ENCODE results near the gene MRGPRF.

The MRGPRF gene

DNA sequence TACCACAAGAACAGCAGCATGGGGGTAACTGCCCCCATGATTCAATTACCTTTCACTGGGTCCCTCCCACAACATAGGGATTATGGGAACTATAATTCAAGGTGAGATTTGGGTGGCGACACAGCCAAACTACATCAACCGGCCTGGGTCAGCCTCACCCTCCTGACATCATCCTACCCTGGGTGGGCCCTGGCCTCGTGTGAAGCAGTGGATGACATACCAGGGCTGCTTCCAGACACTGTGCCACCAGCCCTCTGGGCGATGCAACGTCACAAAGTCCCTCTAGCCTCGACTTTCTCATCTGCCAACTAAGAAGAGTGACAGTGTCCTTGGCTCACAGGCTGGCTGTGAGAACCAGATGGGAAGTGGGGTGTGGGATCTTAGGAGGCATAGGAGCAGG lies 27.0 kb upstream of the MRGPRF start:
- H3K4me3 Mint-ChIP-seq, result no peak overlapping the region
- H3K36me3 Mint-ChIP-seq, result no peaks in the 10 kb centered on the region
- peaks cover 16 to 17% of the 10 kb centered on the region in 2 donors for H3K4me1 Mint-ChIP-seq
- no peaks in the 10 kb centered on the region for H3K9me3 Mint-ChIP-seq
- DNase-seq (no peak), ATAC-seq (replicated peaks) (no peak)
- H3K27me3 Mint-ChIP-seq, result peaks cover 19 to 30% of the 10 kb centered on the region in 2 donors
- no peak overlapping the region for H3K27ac Mint-ChIP-seq

DNA sequence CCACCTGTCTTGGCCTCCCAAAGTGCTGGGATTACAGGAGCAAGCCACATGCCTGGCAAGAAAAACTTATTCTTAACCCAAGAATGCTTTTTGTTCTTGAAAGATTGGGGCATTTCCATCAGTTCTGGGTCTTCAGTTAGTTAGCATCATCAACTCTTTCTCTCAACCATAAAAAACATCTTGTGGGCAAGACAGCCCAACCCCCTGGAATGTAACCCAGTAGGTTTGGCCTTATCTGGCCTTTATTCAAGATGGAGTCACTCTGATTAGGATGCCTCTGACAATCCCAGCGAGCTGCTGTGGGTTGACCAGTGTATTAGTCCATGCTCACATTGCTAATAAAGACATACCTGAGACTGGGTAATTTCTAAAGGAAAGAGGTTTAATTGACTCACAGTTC lies 26.5 kb upstream of the MRGPRF start:
- Mint-ChIP-seq H3K36me3 (no peaks in the 10 kb centered on the region), H3K9me3 (no peaks in the 10 kb centered on the region), H3K4me3 (no peak overlapping the region), H3K27me3 (peaks cover 20 to 30% of the 10 kb centered on the region in 2 donors), H3K4me1 (peaks cover 16 to 17% of the 10 kb centered on the region in 2 donors), H3K27ac (peak overlapping the region; percentile 2)
- DNase-seq (no peak), ATAC-seq (replicated peaks) (no peak)

DNA sequence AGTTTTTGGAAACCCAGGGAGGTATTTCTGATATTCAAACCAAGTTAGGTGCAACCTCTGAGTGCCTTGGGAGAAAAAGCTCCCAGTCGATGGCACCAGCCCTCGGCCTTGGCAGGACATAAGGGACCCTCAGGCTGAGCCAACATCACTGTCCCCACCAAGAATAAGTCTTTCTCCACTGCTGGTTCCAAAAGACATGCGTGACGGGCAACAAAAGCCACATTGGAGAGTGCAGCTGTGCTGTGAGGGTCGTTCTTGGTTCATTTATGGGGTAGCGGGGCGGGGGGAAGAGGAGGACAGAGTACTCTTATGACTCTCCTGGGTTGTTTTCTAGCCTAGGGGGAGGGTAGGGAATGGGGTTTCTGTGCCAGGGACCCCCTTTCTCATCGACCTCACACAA lies 24.5 kb upstream of the MRGPRF start:
- H3K4me1 Mint-ChIP-seq, result peaks cover 13 to 16% of the 10 kb centered on the region in 2 donors
- DNase-seq (no peak), ATAC-seq (replicated peaks) (no peak)
- H3K27me3 Mint-ChIP-seq, result peaks cover 23 to 24% of the 10 kb centered on the region in 2 donors
- no peak overlapping the region for H3K4me3 Mint-ChIP-seq
- no peaks in the 10 kb centered on the region for H3K36me3 Mint-ChIP-seq
- H3K9me3 Mint-ChIP-seq, result no peaks in the 10 kb centered on the region
- no peak overlapping the region for H3K27ac Mint-ChIP-seq

DNA sequence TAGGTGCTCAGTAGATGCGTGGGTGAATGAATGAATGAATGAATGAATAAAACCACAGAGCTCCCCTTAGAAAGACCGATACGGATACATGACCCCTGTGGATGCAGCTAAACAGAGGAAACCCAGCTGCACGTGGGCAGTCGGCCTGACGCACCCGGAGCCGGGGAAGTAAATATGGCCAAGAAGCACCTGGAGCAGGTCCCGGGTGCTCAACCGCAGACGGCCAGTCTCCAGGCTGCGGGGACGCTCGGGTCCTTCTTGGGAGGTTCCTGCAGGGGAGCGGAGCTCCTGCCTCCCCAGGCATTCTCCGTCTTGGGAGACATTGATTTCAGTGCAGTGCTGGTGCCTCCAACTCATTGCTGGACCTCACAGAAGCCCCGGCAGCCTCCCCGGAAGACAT lies 24.0 kb upstream of the MRGPRF start:
- H3K4me3 Mint-ChIP-seq, result no peak overlapping the region
- no peak for DNase-seq
- no peaks in the 10 kb centered on the region for H3K36me3 Mint-ChIP-seq
- H3K27ac Mint-ChIP-seq, result no peak overlapping the region
- no peaks in the 10 kb centered on the region for H3K9me3 Mint-ChIP-seq
- H3K4me1 Mint-ChIP-seq, result peaks cover 13 to 16% of the 10 kb centered on the region in 2 donors
- ATAC-seq (replicated peaks), result no peak
- peaks cover 20 to 23% of the 10 kb centered on the region in 2 donors for H3K27me3 Mint-ChIP-seq

DNA sequence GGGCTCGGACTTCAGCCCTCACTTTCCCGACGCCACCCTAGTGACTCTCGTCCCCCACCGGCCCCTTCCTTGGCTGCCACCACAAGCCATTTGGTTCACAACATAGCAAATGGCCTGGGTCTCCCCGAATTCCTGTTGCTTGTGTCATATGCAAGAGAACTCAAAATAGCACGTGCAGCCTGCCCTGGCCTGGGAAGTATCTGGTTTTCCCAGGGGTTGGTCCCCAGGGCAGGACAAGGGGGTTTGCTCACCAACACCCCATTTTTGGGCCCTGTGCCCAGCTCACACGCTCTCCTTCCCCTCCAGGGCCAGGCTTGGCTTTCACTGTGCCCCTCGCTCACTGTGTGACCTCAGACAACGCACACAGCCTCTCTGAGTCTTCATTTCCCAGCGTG lies 22.9 kb upstream of the MRGPRF start:
- H3K9me3 Mint-ChIP-seq, result no peaks in the 10 kb centered on the region
- DNase-seq (no peak), ATAC-seq (replicated peaks) (no peak)
- no peak overlapping the region for H3K27ac Mint-ChIP-seq
- H3K36me3 Mint-ChIP-seq, result no peaks in the 10 kb centered on the region
- H3K4me3 Mint-ChIP-seq, result no peak overlapping the region
- H3K27me3 Mint-ChIP-seq, result peaks cover 26 to 27% of the 10 kb centered on the region in 2 donors
- H3K4me1 Mint-ChIP-seq, result peaks cover 10 to 12% of the 10 kb centered on the region in 2 donors

DNA sequence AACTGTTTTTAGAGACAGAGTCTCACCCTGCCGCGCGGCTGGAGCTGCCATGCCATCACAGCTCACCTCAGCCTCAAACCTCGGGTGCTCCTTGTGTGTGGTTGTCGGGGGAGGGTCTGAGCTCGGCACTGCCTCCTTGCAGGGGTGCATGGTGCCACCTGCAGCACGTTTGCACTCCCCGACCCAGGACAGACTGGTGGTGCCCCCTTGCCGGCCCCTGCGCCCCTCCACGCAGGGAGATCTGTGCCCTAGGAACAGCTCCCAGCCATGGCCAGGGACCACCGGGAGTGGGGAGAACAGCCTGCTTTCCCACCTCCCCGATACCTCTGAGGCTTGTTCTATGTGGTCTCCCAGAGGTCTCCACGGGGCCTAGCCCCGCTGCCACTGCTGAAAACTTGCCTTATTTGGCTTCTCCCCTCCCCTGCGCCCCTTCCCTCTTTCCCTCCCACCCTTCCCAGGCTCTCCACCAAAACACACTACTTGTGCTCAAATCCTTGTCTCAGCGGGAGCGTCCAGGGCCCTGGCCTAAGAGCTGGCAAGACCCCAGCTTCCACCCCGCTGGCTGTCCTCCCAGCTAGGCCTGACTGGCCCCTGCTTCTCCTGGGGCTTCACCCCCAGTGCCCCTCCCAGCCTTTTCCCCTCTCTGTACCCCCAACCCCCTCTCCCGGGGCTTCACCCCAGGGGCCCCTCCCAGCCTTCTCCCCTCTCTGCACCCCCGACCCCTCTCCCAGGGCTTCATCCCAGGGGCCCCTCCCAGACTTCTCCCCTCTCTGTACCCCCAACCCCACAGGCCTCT lies 22.3 kb upstream of the MRGPRF start:
- H3K27ac Mint-ChIP-seq, result no peak overlapping the region
- H3K27me3 Mint-ChIP-seq, result peaks cover 27% of the 10 kb centered on the region in 2 donors
- no peak for ATAC-seq (replicated peaks)
- peaks cover 4 to 6% of the 10 kb centered on the region in 2 donors for H3K4me1 Mint-ChIP-seq
- no peaks in the 10 kb centered on the region for H3K36me3 Mint-ChIP-seq
- DNase-seq, result no peak
- no peak overlapping the region for H3K4me3 Mint-ChIP-seq
- H3K9me3 Mint-ChIP-seq, result no peaks in the 10 kb centered on the region

DNA sequence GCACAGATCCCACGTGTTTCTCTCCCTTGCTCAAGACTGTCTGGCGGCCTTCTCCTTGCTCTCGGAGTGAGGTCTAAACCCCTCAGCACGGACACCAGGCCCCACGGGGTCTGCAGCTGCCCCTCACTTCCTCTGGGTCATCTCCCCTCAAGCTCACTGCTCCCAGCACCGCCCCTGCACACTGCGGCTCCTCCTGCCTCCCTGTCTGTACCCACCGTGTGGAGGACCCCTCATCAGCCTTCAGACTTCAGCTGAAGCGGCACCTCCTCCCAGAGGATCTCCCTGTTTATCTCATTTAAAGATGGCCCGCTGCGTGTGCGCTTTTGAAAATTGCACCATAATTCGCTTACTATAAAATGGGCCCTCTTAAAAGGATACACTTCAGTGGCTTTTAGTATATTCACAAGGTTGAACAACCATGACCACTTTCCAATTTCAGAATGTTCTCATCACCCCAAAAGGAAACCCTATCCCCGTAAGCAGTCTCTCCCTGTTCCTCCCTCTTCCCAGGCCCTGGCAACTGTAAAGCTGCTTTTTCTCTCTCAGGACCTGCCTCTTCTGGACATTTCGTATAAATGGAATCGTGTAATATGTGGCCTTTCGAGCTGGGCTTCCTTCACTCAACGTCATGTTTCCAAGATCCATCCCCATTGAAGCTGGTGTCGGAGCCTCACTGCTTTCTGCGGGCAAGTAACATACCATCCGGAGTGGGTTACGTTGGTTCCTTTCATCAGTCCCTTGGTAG lies 21.2 kb upstream of the MRGPRF start:
- H3K27ac Mint-ChIP-seq, result no peak overlapping the region
- no peak overlapping the region for H3K4me3 Mint-ChIP-seq
- H3K36me3 Mint-ChIP-seq, result no peaks in the 10 kb centered on the region
- DNase-seq, result no peak
- H3K4me1 Mint-ChIP-seq, result no peaks in the 10 kb centered on the region
- no peaks in the 10 kb centered on the region for H3K9me3 Mint-ChIP-seq
- no peak for ATAC-seq (replicated peaks)
- H3K27me3 Mint-ChIP-seq, result peaks cover 27 to 31% of the 10 kb centered on the region in 2 donors

DNA sequence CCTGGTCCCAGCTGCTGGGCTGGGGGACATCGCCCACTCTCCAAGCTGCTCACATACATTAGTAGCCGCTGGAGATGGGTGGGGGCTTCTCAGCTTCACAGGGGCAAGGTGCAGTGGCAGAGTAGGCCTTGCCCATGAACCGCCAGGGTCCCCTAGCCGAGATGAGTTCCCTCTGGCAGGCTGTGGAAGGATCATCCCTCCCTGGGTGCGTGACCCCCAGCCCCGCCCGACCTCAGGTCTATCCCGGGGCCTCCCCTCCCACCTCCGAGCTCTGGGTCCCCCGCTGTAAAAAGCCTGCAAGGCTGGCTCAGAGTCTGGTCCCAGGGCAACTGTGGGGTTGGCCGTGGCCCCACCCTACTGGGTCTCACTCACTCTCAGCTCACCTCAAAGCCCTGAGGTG lies 20.4 kb upstream of the MRGPRF start:
- Mint-ChIP-seq H3K27me3 (peaks cover 27 to 31% of the 10 kb centered on the region in 2 donors), H3K27ac (no peak overlapping the region), H3K36me3 (no peaks in the 10 kb centered on the region), H3K4me3 (no peak overlapping the region), H3K9me3 (no peaks in the 10 kb centered on the region), H3K4me1 (no peaks in the 10 kb centered on the region)
- ATAC-seq (replicated peaks), result no peak
- no peak for DNase-seq

DNA sequence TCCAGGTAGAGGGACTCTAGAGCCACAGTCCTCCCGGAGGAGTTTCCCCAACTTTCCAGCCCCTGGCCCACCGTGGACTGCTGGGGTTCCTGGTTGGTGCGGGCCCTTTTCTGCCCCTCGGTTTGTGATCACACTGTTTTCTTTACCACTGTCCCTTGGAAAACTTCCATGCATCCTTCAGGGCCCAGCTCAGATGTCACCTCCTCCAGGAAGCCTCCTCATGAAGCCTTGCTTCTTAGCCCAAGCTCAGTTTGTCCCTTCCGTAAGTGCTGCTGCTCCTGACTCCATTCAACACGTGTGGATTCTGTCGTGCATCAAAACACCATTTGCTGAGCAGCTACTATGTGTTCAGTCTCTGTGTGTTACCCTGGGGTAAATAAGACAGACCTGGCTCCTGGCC lies 19.8 kb upstream of the MRGPRF start:
- no peaks in the 10 kb centered on the region for H3K36me3 Mint-ChIP-seq
- no peak overlapping the region for H3K27ac Mint-ChIP-seq
- peaks cover 27 to 31% of the 10 kb centered on the region in 2 donors for H3K27me3 Mint-ChIP-seq
- ATAC-seq (replicated peaks) (no peak), DNase-seq (no peak)
- no peaks in the 10 kb centered on the region for H3K4me1 Mint-ChIP-seq
- H3K4me3 Mint-ChIP-seq, result no peak overlapping the region
- H3K9me3 Mint-ChIP-seq, result no peaks in the 10 kb centered on the region

DNA sequence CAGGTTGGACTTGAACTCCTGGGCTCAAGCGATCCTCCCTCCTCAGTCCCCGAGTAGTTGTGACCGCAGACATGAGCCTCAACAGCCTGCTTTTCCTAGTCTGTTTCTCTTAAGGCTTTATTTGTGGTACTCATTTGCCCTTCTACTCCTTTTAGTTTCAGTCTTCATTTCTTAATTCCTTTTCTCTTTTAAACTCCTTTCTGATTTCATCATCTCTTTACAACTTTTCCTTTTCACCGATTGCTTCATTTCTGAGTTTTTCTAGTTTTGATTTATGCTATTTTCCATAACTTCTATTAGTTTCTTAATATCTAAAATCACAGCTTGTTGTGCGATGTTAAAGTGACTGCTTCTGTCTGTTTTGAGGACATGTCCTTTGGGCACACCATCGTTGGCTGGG lies 17.3 kb upstream of the MRGPRF start:
- H3K9me3 Mint-ChIP-seq, result no peaks in the 10 kb centered on the region
- H3K36me3 Mint-ChIP-seq, result no peaks in the 10 kb centered on the region
- ATAC-seq (replicated peaks) (no peak), DNase-seq (no peak)
- H3K27ac Mint-ChIP-seq, result no peak overlapping the region
- no peak overlapping the region for H3K4me3 Mint-ChIP-seq
- no peaks in the 10 kb centered on the region for H3K4me1 Mint-ChIP-seq
- peaks cover 21% of the 10 kb centered on the region in 2 donors for H3K27me3 Mint-ChIP-seq

DNA sequence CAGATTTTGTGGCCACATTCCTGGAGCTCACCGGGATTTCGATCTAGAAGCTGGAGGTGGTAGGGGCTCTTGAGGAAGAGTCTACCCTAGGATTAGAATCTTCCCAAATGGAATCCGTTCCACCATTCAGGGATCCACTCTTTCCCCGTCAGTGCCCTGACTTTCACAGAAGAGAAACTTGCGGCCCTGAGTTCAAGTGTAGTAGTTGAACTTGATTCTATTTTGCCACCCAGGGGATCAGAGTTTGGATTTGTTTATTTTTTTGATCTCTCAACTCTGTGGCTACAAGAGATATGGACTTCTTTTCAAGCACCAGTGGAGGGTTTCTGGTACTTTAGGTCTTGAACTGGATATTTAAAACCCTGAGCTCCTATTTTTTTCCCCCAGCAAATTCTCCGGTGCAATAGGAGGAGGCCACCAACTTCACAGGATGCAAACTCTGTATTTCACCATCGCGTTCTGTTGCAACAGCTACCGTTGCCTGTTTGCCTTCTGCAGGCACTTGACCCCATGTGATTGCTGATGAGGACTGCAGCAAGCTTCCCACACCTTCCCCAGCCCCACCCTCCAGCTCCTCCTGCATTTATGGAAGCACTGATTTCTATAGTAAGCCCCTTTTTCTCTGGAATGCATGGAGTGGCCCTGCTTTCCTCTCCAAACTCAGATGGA lies 14.8 kb upstream of the MRGPRF start:
- Mint-ChIP-seq H3K27me3 (peaks cover 5 to 22% of the 10 kb centered on the region in 2 donors), H3K36me3 (no peaks in the 10 kb centered on the region), H3K4me1 (no peaks in the 10 kb centered on the region), H3K9me3 (no peaks in the 10 kb centered on the region), H3K27ac (no peak overlapping the region), H3K4me3 (no peak overlapping the region)
- ATAC-seq (replicated peaks) (no peak), DNase-seq (no peak)

DNA sequence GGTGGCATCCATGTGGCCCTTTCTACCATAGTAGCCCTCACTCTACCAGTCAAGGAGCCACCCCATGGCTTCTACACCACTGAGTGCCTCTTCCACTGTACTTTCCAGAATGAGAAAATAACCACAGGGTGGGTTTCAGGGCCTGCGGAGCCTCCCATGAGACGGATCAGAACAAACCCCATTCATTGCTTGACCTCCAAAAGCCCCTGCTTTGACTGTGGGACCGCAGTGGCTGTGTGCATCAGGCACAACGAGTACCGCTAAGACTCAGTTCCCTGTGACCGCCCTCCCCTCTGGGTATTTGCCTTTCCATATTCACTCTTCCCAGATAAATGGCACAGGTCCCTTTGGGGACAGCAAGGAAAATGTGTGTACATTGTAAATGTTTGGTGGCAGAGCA lies 11.5 kb upstream of the MRGPRF start:
- H3K27ac Mint-ChIP-seq, result no peak overlapping the region

DNA sequence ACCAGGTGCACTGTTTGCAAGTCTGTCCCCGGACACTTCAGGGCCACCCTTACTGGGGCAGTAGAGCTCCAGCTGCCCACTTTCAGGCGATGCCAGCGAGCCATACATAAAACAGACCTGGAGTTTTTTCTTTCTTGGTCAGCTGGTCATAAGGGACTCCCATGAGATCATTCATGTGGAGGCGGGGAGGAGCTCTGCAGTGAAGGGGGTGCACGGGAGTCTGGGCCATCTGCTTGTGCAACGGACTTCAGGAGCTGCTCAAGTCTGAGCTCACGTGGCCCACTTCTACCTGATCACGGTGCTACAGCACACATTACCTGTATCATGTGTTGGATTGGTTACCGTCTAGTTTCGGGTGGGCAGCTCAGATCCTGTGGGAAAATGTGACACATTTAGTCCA lies 9.2 kb upstream of the MRGPRF start:
- H3K36me3 Mint-ChIP-seq, result no peaks in the 10 kb centered on the region
- ATAC-seq (replicated peaks) (no peak), DNase-seq (no peak)
- H3K27ac Mint-ChIP-seq, result no peak overlapping the region
- H3K27me3 Mint-ChIP-seq, result peaks cover 0 to 6% of the 10 kb centered on the region in 2 donors
- no peaks in the 10 kb centered on the region for H3K9me3 Mint-ChIP-seq
- H3K4me1 Mint-ChIP-seq, result no peaks in the 10 kb centered on the region
- no peak overlapping the region for H3K4me3 Mint-ChIP-seq

More for the DNA sequence above, 11.5 kb upstream of the MRGPRF start:
- Mint-ChIP-seq H3K27me3 (peaks cover 0 to 6% of the 10 kb centered on the region in 2 donors), H3K4me1 (no peaks in the 10 kb centered on the region), H3K9me3 (no peaks in the 10 kb centered on the region), H3K36me3 (no peaks in the 10 kb centered on the region), H3K4me3 (no peak overlapping the region)
- ATAC-seq (replicated peaks) (peak in 1 of 2 donors; percentile 33), DNase-seq (no peak)

DNA sequence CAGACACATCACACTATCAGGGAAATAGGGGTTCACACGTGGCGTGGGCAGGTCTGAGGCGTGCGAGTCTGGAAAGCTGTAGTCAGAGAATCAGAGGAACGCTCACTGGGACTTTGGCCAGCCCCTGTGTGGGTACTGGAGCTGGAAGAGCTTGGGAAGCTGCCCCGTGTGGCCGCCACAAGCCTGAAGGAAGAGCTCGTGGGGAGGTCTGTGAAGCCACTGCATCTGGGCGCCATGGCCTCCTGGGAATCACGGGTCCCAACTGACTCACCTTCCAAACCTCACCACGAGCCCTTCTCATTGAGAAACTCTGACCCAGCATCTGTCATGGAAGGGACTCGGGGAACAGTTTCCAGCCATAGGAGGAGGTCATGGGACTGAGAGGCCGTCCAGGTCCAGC lies 5.9 kb upstream of the MRGPRF start:
- Mint-ChIP-seq H3K4me1 (no peaks in the 10 kb centered on the region), H3K36me3 (no peaks in the 10 kb centered on the region), H3K9me3 (peaks cover 4 to 9% of the 10 kb centered on the region in 2 donors), H3K4me3 (no peak overlapping the region), H3K27ac (no peak overlapping the region), H3K27me3 (peaks cover 18 to 24% of the 10 kb centered on the region in 2 donors)
- ATAC-seq (replicated peaks) (no peak), DNase-seq (no peak)

Measured in stimulated activated naive B cell treated with anti-CD40 and anti-IgM and Interleukin-4, amounts not matched to agents 10 μg/mL and 1 μg/mL and 100 μg/mL, for 72 hours (primary cell).